HEK293 (cell line): ENCODE measurements around the gene ABI3.

Source experiments
- GLI2 ChIP-seq: fragments of 450-650 bp; formaldehyde crosslinking; IDR thresholded peaks from 2 replicates; pipeline ENCODE4; 2017; ENCODE audit warnings: missing biosample characterization, missing genetic modification characterization, low read depth, borderline replicate concordance
- IKZF3 ChIP-seq: fragments of 450-650 bp; IDR thresholded peaks from 2 replicates; pipeline ENCODE4 v1.5.0; 2018; ENCODE audit warnings: missing biosample characterization, mild to moderate bottlenecking, missing genetic modification characterization, moderate library complexity
- INSM2 ChIP-seq: fragments of 450-650 bp; formaldehyde crosslinking; IDR thresholded peaks from 2 replicates; pipeline ENCODE4 v1.5.1; 2016; ENCODE audit warnings: missing biosample characterization, missing genetic modification characterization
- OSR2 ChIP-seq: fragments of 450-650 bp; formaldehyde crosslinking; IDR thresholded peaks from 2 replicates; pipeline ENCODE4 v1.5.1; 2016; ENCODE audit warnings: missing biosample characterization, missing genetic modification characterization
- OVOL3 ChIP-seq: fragments of 450-650 bp; formaldehyde crosslinking; IDR thresholded peaks from 2 replicates; pipeline ENCODE4 v1.5.1; 2016; ENCODE audit warnings: missing biosample characterization, missing genetic modification characterization
- SP7 ChIP-seq: fragments of 450-650 bp; formaldehyde crosslinking; IDR thresholded peaks from 2 replicates; pipeline ENCODE4 v1.5.1; 2016; ENCODE audit warnings: missing biosample characterization, missing genetic modification characterization
- ZBTB48 ChIP-seq: fragments of 450-650 bp; formaldehyde crosslinking; IDR thresholded peaks from 2 replicates; pipeline ENCODE4 v1.5.1; 2016; ENCODE audit warnings: missing biosample characterization, missing genetic modification characterization
- ZBTB49 ChIP-seq: fragments of 450-650 bp; formaldehyde crosslinking; IDR thresholded peaks from 2 replicates; pipeline ENCODE4 v1.5.1; 2016; ENCODE audit warnings: missing biosample characterization, missing genetic modification characterization, low read depth
- ZEB2 ChIP-seq: fragments of 450-650 bp; formaldehyde crosslinking; IDR thresholded peaks from 2 replicates; pipeline ENCODE4 v1.5.1; 2016; ENCODE audit warnings: missing biosample characterization, missing genetic modification characterization
- ZNF146 ChIP-seq: fragments of 450-650 bp; formaldehyde crosslinking; IDR thresholded peaks from 2 replicates; pipeline ENCODE4 v1.5.1; 2016; ENCODE audit warnings: missing biosample characterization, missing genetic modification characterization
- ZNF175 ChIP-seq: fragments of 450-650 bp; formaldehyde crosslinking; IDR thresholded peaks from 2 replicates; pipeline ENCODE4 v1.5.1; 2016; ENCODE audit warnings: missing biosample characterization, missing genetic modification characterization
- ZNF221 ChIP-seq: fragments of 450-650 bp; formaldehyde crosslinking; IDR thresholded peaks from 2 replicates; pipeline ENCODE4 v1.5.1; 2017; ENCODE audit warnings: missing biosample characterization, missing genetic modification characterization, borderline replicate concordance
- ZNF239 ChIP-seq: fragments of 450-650 bp; formaldehyde crosslinking; IDR thresholded peaks from 2 replicates; pipeline ENCODE4 v1.5.1; 2016; ENCODE audit warnings: missing biosample characterization, missing genetic modification characterization
- ZNF292 ChIP-seq: fragments of 450-650 bp; formaldehyde crosslinking; IDR thresholded peaks from 2 replicates; pipeline ENCODE4 v1.5.1; 2016; ENCODE audit warnings: low read depth, missing biosample characterization, missing genetic modification characterization, borderline replicate concordance
- ZNF350 ChIP-seq: fragments of 450-650 bp; formaldehyde crosslinking; IDR thresholded peaks from 2 replicates; pipeline ENCODE4 v1.5.0; 2017; ENCODE audit warnings: missing biosample characterization, mild to moderate bottlenecking, missing genetic modification characterization
- ZNF391 ChIP-seq: fragments of 450-650 bp; formaldehyde crosslinking; IDR thresholded peaks from 2 replicates; pipeline ENCODE4 v1.5.1; 2016; ENCODE audit warnings: low read depth, missing biosample characterization, missing genetic modification characterization, borderline replicate concordance
- ZNF426 ChIP-seq: fragments of 450-650 bp; formaldehyde crosslinking; IDR thresholded peaks from 2 replicates; pipeline ENCODE4 v1.5.1; 2017; ENCODE audit warnings: missing biosample characterization, missing genetic modification characterization, mild to moderate bottlenecking, inconsistent platforms, moderate library complexity
- ZNF473 ChIP-seq: fragments of 450-650 bp; formaldehyde crosslinking; IDR thresholded peaks from 2 replicates; pipeline ENCODE4 v1.5.1; 2017; ENCODE audit warnings: missing biosample characterization, missing genetic modification characterization
- ZNF510 ChIP-seq: fragments of 450-650 bp; formaldehyde crosslinking; IDR thresholded peaks from 2 replicates; pipeline ENCODE4 v1.5.1; 2018; ENCODE audit warnings: mild to moderate bottlenecking, missing genetic modification characterization, missing biosample characterization; ENCODE audit not compliant: insufficient replicate concordance
- ZNF548 ChIP-seq: fragments of 450-650 bp; formaldehyde crosslinking; IDR thresholded peaks from 2 replicates; pipeline ENCODE4 v1.5.1; 2016; ENCODE audit warnings: missing biosample characterization, missing genetic modification characterization
- ZNF571 ChIP-seq: fragments of 450-650 bp; formaldehyde crosslinking; IDR thresholded peaks from 2 replicates; pipeline ENCODE4 v1.5.0; 2017; ENCODE audit warnings: missing biosample characterization, missing genetic modification characterization
- ZNF792 ChIP-seq: fragments of 450-650 bp; formaldehyde crosslinking; IDR thresholded peaks from 2 replicates; pipeline ENCODE4 v1.5.1; 2016; ENCODE audit warnings: missing biosample characterization, missing genetic modification characterization
- ZNF843 ChIP-seq: fragments of 450-650 bp; formaldehyde crosslinking; IDR thresholded peaks from 2 replicates; pipeline ENCODE4 v1.5.1; 2016; ENCODE audit warnings: missing biosample characterization, missing genetic modification characterization
- ZSCAN16 ChIP-seq: fragments of 450-650 bp; formaldehyde crosslinking; IDR thresholded peaks from 2 replicates; pipeline ENCODE4 v1.5.1; 2016; ENCODE audit warnings: missing biosample characterization, missing genetic modification characterization
- ZSCAN30 ChIP-seq: fragments of 450-650 bp; IDR thresholded peaks from 2 replicates; pipeline ENCODE4 v1.5.1; 2018; ENCODE audit warnings: missing biosample characterization, mild to moderate bottlenecking, missing genetic modification characterization, moderate library complexity
- TF ChIP-seq, protein P1 (sequence below): fragments of 450-650 bp; formaldehyde crosslinking; IDR thresholded peaks from 2 replicates; pipeline ENCODE4 v1.5.1; 2016; ENCODE audit warnings: missing biosample characterization, missing genetic modification characterization
- TF ChIP-seq, protein P2 (sequence below): fragments of 450-650 bp; formaldehyde crosslinking; IDR thresholded peaks from 2 replicates; pipeline ENCODE4 v1.5.0; 2017; ENCODE audit warnings: missing biosample characterization, missing genetic modification characterization, borderline replicate concordance
- TF ChIP-seq, protein P3 (sequence below): fragments of 450-650 bp; formaldehyde crosslinking; conservative IDR thresholded peaks from 2 replicates; pipeline ENCODE4 v1.5.1; 2016; ENCODE audit warnings: low read depth, missing biosample characterization, missing genetic modification characterization

ABI3 gene

DNA sequence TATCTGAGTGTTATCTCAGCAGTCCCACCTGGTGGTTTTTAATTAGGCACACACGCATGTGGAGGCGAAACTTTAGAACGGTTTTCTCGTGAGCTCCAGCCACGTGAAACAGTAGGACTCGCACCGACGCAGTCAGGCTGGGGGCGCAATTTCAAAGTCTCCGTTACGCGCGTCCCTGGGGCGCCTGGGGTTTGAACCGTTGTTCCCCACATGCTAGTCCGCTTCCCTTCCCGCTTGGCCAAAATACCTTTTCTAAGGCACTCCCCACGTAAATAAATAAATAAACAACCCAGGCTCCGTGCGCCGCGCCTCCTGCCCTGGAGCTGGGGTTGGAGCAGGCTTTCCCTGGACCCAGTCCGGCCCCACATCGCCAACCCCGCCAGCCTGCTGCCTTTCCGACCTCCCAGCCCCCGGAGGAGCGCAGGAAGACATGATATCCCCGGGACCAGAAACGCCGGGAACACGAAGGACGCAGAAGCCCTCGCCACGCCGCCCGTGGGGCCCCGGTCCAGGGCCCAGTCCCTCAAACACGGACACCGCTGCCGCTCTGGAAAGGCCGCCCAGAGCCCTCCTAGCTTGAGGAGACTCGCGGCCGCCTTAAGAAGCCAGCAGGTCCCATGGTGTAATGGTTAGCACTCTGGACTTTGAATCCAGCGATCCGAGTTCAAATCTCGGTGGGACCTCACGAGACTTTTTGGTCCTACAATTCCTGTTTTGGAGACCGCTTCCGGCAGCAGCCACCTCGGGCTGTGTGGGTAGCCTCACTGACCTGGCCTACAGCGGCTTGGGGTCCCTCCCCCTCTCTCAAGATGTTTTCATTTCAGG, 18.4 kb upstream of the ABI3 start (continued):
- TF ChIP-seq ZNF292 (tag by site-specific recombination) (no peak), ZNF239 (tag by site-specific recombination) (no peak), SP7 (tag by site-specific recombination) (peak; percentile 74), OSR2 (tag by site-specific recombination) (peak; percentile 35), ZNF350 (tag by site-specific recombination) (no peak), ZBTB49 (no peak), GLI2 (no peak), ZNF843 (peak; percentile 31; the same call in 1 of the 2 replicates), ZNF221 (tag by site-specific recombination) (peak; percentile 60; the same call in 1 of the 2 replicates), OVOL3 (tag by site-specific recombination) (peak; percentile 60), ZNF391 (tag by site-specific recombination) (peak; percentile 93; the same call in 1 of the 2 replicates), ZSCAN30 (peak; percentile 86), ZNF792 (tag by site-specific recombination) (0 out of 2 replicates have a peak, but pooled peaks have one; percentile 41), ZSCAN16 (0 out of 2 replicates have a peak, but pooled peaks have one; percentile 17), ZNF473 (tag by site-specific recombination) (no peak), ZEB2 (tag by site-specific recombination) (peak; percentile 91), IKZF3 (tag by site-specific recombination) (peak; percentile 68), ZNF175 (tag by site-specific recombination) (no peak), ZNF548 (tag by site-specific recombination) (no peak), ZNF510 (no peak), ZNF571 (no peak), ZNF426 (no peak), ZNF146 (tag by site-specific recombination) (0 out of 2 replicates have a peak, but pooled peaks have one; percentile 13), INSM2 (tag by site-specific recombination) (no peak), ZBTB48 (tag by site-specific recombination) (peak; percentile 94)
- TF ChIP-seq, protein P1, sequence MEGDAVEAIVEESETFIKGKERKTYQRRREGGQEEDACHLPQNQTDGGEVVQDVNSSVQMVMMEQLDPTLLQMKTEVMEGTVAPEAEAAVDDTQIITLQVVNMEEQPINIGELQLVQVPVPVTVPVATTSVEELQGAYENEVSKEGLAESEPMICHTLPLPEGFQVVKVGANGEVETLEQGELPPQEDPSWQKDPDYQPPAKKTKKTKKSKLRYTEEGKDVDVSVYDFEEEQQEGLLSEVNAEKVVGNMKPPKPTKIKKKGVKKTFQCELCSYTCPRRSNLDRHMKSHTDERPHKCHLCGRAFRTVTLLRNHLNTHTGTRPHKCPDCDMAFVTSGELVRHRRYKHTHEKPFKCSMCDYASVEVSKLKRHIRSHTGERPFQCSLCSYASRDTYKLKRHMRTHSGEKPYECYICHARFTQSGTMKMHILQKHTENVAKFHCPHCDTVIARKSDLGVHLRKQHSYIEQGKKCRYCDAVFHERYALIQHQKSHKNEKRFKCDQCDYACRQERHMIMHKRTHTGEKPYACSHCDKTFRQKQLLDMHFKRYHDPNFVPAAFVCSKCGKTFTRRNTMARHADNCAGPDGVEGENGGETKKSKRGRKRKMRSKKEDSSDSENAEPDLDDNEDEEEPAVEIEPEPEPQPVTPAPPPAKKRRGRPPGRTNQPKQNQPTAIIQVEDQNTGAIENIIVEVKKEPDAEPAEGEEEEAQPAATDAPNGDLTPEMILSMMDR = peak; percentile 92
- TF ChIP-seq, protein P2, sequence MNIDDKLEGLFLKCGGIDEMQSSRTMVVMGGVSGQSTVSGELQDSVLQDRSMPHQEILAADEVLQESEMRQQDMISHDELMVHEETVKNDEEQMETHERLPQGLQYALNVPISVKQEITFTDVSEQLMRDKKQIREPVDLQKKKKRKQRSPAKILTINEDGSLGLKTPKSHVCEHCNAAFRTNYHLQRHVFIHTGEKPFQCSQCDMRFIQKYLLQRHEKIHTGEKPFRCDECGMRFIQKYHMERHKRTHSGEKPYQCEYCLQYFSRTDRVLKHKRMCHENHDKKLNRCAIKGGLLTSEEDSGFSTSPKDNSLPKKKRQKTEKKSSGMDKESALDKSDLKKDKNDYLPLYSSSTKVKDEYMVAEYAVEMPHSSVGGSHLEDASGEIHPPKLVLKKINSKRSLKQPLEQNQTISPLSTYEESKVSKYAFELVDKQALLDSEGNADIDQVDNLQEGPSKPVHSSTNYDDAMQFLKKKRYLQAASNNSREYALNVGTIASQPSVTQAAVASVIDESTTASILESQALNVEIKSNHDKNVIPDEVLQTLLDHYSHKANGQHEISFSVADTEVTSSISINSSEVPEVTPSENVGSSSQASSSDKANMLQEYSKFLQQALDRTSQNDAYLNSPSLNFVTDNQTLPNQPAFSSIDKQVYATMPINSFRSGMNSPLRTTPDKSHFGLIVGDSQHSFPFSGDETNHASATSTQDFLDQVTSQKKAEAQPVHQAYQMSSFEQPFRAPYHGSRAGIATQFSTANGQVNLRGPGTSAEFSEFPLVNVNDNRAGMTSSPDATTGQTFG = peak; percentile 91
- TF ChIP-seq, protein P3, sequence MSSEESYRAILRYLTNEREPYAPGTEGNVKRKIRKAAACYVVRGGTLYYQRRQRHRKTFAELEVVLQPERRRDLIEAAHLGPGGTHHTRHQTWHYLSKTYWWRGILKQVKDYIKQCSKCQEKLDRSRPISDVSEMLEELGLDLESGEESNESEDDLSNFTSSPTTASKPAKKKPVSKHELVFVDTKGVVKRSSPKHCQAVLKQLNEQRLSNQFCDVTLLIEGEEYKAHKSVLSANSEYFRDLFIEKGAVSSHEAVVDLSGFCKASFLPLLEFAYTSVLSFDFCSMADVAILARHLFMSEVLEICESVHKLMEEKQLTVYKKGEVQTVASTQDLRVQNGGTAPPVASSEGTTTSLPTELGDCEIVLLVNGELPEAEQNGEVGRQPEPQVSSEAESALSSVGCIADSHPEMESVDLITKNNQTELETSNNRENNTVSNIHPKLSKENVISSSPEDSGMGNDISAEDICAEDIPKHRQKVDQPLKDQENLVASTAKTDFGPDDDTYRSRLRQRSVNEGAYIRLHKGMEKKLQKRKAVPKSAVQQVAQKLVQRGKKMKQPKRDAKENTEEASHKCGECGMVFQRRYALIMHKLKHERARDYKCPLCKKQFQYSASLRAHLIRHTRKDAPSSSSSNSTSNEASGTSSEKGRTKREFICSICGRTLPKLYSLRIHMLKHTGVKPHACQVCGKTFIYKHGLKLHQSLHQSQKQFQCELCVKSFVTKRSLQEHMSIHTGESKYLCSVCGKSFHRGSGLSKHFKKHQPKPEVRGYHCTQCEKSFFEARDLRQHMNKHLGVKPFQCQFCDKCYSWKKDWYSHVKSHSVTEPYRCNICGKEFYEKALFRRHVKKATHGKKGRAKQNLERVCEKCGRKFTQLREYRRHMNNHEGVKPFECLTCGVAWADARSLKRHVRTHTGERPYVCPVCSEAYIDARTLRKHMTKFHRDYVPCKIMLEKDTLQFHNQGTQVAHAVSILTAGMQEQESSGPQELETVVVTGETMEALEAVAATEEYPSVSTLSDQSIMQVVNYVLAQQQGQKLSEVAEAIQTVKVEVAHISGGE (tag by site-specific recombination) = peak; percentile 74
